Neuronal stem cell (in vitro differentiated cells): ENCODE results near the gene NEK11.
A peak's percentile ranks its signal among the peaks of the same experiment; 100 is the strongest.

Source experiments
- DNase-seq: peaks from one replicate; pipeline ENCODE4 v3.0.0-alpha.2; 2013; ENCODE audit warnings: low spot score
- H2AFZ ChIP-seq: one replicate; pipeline ENCODE4 v1.6.1; 2013; ENCODE audit warnings: mild to moderate bottlenecking, low read length, inconsistent platforms
- H2AK5ac ChIP-seq: 2 replicates; pipeline ENCODE4 v1.6.1; 2013; ENCODE audit warnings: low read depth, mild to moderate bottlenecking, inconsistent platforms, low read length, moderate library complexity, mixed read lengths
- H2BK120ac ChIP-seq: 2 replicates; pipeline ENCODE4 v1.6.1; 2013; ENCODE audit warnings: low read depth, mild to moderate bottlenecking, inconsistent platforms, low read length, moderate library complexity, mixed read lengths
- H2BK12ac ChIP-seq: one replicate; pipeline ENCODE4 v1.6.1; 2013; ENCODE audit warnings: low read length, inconsistent platforms
- H2BK15ac ChIP-seq: 2 replicates; pipeline ENCODE4 v1.6.1; 2013; ENCODE audit warnings: mild to moderate bottlenecking, low read length, inconsistent platforms, mixed read lengths
- H2BK5ac ChIP-seq: one replicate; pipeline ENCODE4 v1.6.1; 2013; ENCODE audit warnings: inconsistent platforms, mild to moderate bottlenecking, low read length, moderate library complexity
- H3K14ac ChIP-seq: one replicate; pipeline ENCODE4 v1.6.1; 2013; ENCODE audit warnings: low read length, inconsistent platforms
- H3K18ac ChIP-seq: 2 replicates; pipeline ENCODE4 v1.6.1; 2013; ENCODE audit warnings: low read length, inconsistent platforms
- H3K23ac ChIP-seq: 2 replicates; pipeline ENCODE4 v1.6.1; 2013; ENCODE audit warnings: low read depth, mild to moderate bottlenecking, mixed read lengths, low read length, inconsistent platforms; ENCODE audit not compliant: poor library complexity
- H3K27ac ChIP-seq: replicated peaks from 3 replicates; pipeline ENCODE4 v1.5.1; 2013; ENCODE audit warnings: low read length, inconsistent platforms
- H3K27me3 ChIP-seq, 3 experiments: 2 replicates each; pipeline ENCODE4 v1.6.1; 2013; ENCODE audit warnings: low read length in 3 of 3, mild to moderate bottlenecking in 2 of 3, inconsistent platforms in 1 of 3, low read depth in 1 of 3, mixed read lengths in 1 of 3, moderate library complexity in 1 of 3; ENCODE audit not compliant: control insufficient read depth in 3 of 3, insufficient read depth in 3 of 3
- H3K36me3 ChIP-seq, 2 donors: replicated peaks in 1 of 2; 2 replicates each; pipeline ENCODE4 v1.6.1; 2013; ENCODE audit warnings: low read length in 2 of 2; ENCODE audit not compliant: control insufficient read depth in 2 of 2, insufficient read depth in 2 of 2
- H3K4ac ChIP-seq: 2 replicates; pipeline ENCODE4 v1.6.1; 2013; ENCODE audit warnings: inconsistent platforms, mild to moderate bottlenecking, low read length, moderate library complexity
- H3K4me1 ChIP-seq, 2 donors: 1 replicate in 1 of 2; 2 replicates in 1 of 2; pipeline ENCODE4 v1.6.1; 2013; ENCODE audit warnings: low read length in 2 of 2, low read depth in 1 of 2; ENCODE audit not compliant: control insufficient read depth in 2 of 2, insufficient read depth in 1 of 2
- H3K4me2 ChIP-seq: one replicate; pipeline ENCODE4 v1.6.1; 2013; ENCODE audit warnings: mild to moderate bottlenecking, low read length, inconsistent platforms; ENCODE audit not compliant: insufficient read depth, poor library complexity, severe bottlenecking
- H3K4me3 ChIP-seq, 2 donors: 2 replicates each; pipeline ENCODE4 v1.5.1; 2013; ENCODE audit warnings: low read length in 2 of 2, mild to moderate bottlenecking in 2 of 2, inconsistent platforms in 1 of 2, moderate library complexity in 1 of 2
- H3K79me1 ChIP-seq: one replicate; pipeline ENCODE4 v1.6.1; 2013; ENCODE audit warnings: low read depth, mild to moderate bottlenecking, inconsistent platforms, low read length, moderate library complexity
- H3K9ac ChIP-seq: one replicate; pipeline ENCODE4 v1.6.1; 2013; ENCODE audit warnings: mild to moderate bottlenecking, low read depth, low read length, inconsistent platforms; ENCODE audit not compliant: poor library complexity
- H3K9me3 ChIP-seq, 2 donors: replicated peaks in 1 of 2; 2 replicates each; pipeline versions ENCODE3 to v1.6.1; 2013; ENCODE audit warnings: low read length in 2 of 2, mild to moderate bottlenecking in 2 of 2, inconsistent platforms in 1 of 2, low read depth in 1 of 2, mixed read lengths in 1 of 2, moderate library complexity in 1 of 2; ENCODE audit not compliant: control insufficient read depth in 2 of 2, insufficient read depth in 1 of 2
- H4K8ac ChIP-seq: one replicate; pipeline ENCODE4 v1.6.1; 2013; ENCODE audit warnings: low read depth, mild to moderate bottlenecking, inconsistent platforms, low read length, moderate library complexity
- H4K91ac ChIP-seq: one replicate; pipeline ENCODE4 v1.6.1; 2013; ENCODE audit warnings: low read length, low read depth, mild to moderate bottlenecking, inconsistent platforms; ENCODE audit not compliant: poor library complexity
- WGBS, 2 donors: extraction: QIAGEN DNeasy Blood & Tissue Kit; methylation state at CpG; one replicate each; pipeline ENCODE4 v1.1.7; 2013; ENCODE audit warnings: missing lambda C conversion rate in 2 of 2, mixed read lengths in 1 of 2; ENCODE audit not compliant: insufficient read length in 2 of 2, insufficient replicate concordance in 1 of 2; ENCODE audit errors: extremely low coverage in 2 of 2; 5-methylcytosine and 5-hydroxymethylcytosine counted together

The NEK11 gene

GRCh38 chr3:131048030-131048429 is 21.4 kb downstream of the NEK11 start:
- H3K27ac ChIP-seq = no peak overlapping the region
- WGBS, 2 donors = no CpG with 5 or more reads among the region's 7 CpGs
- H3K36me3 ChIP-seq = no peaks in the 10 kb centered on the region
- no peak for DNase-seq
- peak overlapping the region; percentile 38 for H3K14ac ChIP-seq
- no peaks in the 10 kb centered on the region for H3K79me1 ChIP-seq
- no peak overlapping the region for H3K4me2 ChIP-seq
- no peak overlapping the region for H4K91ac ChIP-seq
- H4K8ac ChIP-seq = no peak overlapping the region
- H2BK5ac ChIP-seq = no peak overlapping the region
- H2BK12ac ChIP-seq = no peak overlapping the region
- H3K4me3 ChIP-seq = no peak overlapping the region
- H3K4ac ChIP-seq = no peak overlapping the region
- H3K23ac ChIP-seq = no peak overlapping the region
- H3K9ac ChIP-seq = no peak overlapping the region
- peaks cover 0 to 6% of the 10 kb centered on the region in 2 donors for H3K4me1 ChIP-seq
- H2BK120ac ChIP-seq = no peak overlapping the region
- peak overlapping the region; percentile 15 for H2AFZ ChIP-seq
- no peak overlapping the region for H2AK5ac ChIP-seq
- no peaks in the 10 kb centered on the region for H3K27me3 ChIP-seq
- peak overlapping the region; percentile 19 for H3K18ac ChIP-seq
- no peaks in the 10 kb centered on the region for H3K9me3 ChIP-seq
- H2BK15ac ChIP-seq = no peak overlapping the region

- Histone ChIP-seq H4K8ac (no peak overlapping the region), H3K9ac (no peak overlapping the region), H3K23ac (no peak overlapping the region), H4K91ac (no peak overlapping the region), H2BK5ac (no peak overlapping the region), H2AFZ (peak overlapping the region; percentile 21), H2BK12ac (no peak overlapping the region), H3K4me1 (peaks cover 0 to 6% of the 10 kb centered on the region in 2 donors), H3K4ac (no peak overlapping the region), H2BK15ac (no peak overlapping the region), H3K4me3 (no peak overlapping the region), H2AK5ac (no peak overlapping the region), H2BK120ac (no peak overlapping the region), H3K4me2 (peak overlapping the region; percentile 14), H3K14ac (no peak overlapping the region), H3K79me1 (no peaks in the 10 kb centered on the region), H3K9me3 (no peaks in the 10 kb centered on the region), H3K27ac (no peak overlapping the region), H3K27me3 (no peaks in the 10 kb centered on the region), H3K36me3 (no peaks in the 10 kb centered on the region), H3K18ac (no peak overlapping the region)
- no CpG with 5 or more reads among the region's 3 CpGs for WGBS, 2 donors
- no peak for DNase-seq
These were observed 23.3 kb downstream of the NEK11 start for GRCh38 chr3:131050001-131050400.

- Histone ChIP-seq H3K18ac (no peak overlapping the region), H2AK5ac (no peak overlapping the region), H3K9me3 (no peaks in the 10 kb centered on the region), H3K79me1 (no peaks in the 10 kb centered on the region), H2BK15ac (no peak overlapping the region), H3K23ac (no peak overlapping the region), H2BK12ac (no peak overlapping the region), H3K14ac (no peak overlapping the region), H3K4me2 (no peak overlapping the region), H3K36me3 (no peaks in the 10 kb centered on the region), H3K27ac (no peak overlapping the region), H4K8ac (no peak overlapping the region), H3K9ac (no peak overlapping the region), H3K4me3 (no peak overlapping the region), H3K4me1 (peaks cover 0 to 6% of the 10 kb centered on the region in 2 donors), H2BK120ac (no peak overlapping the region), H3K4ac (no peak overlapping the region), H2BK5ac (no peak overlapping the region), H4K91ac (no peak overlapping the region), H2AFZ (no peak overlapping the region), H3K27me3 (no peaks in the 10 kb centered on the region)
- WGBS, 2 donors = no CpG with 5 or more reads among the region's 3 CpGs
- DNase-seq = no peak
These were observed 26.6 kb downstream of the NEK11 start for GRCh38 chr3:131053043-131053859.

GRCh38 chr3:131067983-131068382 is 41.3 kb downstream of the NEK11 start:
- no peak overlapping the region for H2BK120ac ChIP-seq
- no peak overlapping the region for H3K4ac ChIP-seq
- H3K4me3 ChIP-seq = no peak overlapping the region
- no peaks in the 10 kb centered on the region for H3K9me3 ChIP-seq
- H3K36me3 ChIP-seq = no peaks in the 10 kb centered on the region
- H4K91ac ChIP-seq = no peak overlapping the region
- H2BK5ac ChIP-seq = no peak overlapping the region
- H3K4me1 ChIP-seq = no peaks in the 10 kb centered on the region
- peak overlapping the region; percentile 52 for H3K18ac ChIP-seq
- no peak overlapping the region for H2BK15ac ChIP-seq
- no peak overlapping the region for H3K4me2 ChIP-seq
- H3K9ac ChIP-seq = no peak overlapping the region
- no peak overlapping the region for H2AK5ac ChIP-seq
- no peak overlapping the region for H3K14ac ChIP-seq
- DNase-seq = no peak
- H3K23ac ChIP-seq = no peak overlapping the region
- H3K27me3 ChIP-seq = no peaks in the 10 kb centered on the region
- no peaks in the 10 kb centered on the region for H3K79me1 ChIP-seq
- peak overlapping the region; percentile 18 for H2AFZ ChIP-seq
- no peak overlapping the region for H3K27ac ChIP-seq
- H2BK12ac ChIP-seq = no peak overlapping the region
- no peak overlapping the region for H4K8ac ChIP-seq
